ENCODE results near the gene RPL36A.

RPL36A gene

GRCh38 chrX:101395789-101396188 lies 5.0 kb downstream of the RPL36A start:
- H3K27me3 ChIP-seq (ENCODE audit: control insufficient read depth in 1 of 2, insufficient read depth in 2 of 2, low read length in 2 of 2) = no peaks in the 10 kb centered on the region
- no peak overlapping the region for H3K27ac ChIP-seq (ENCODE audit: low read depth, low read length)
- H3K9me3 ChIP-seq (ENCODE audit: low read length) = no peaks in the 10 kb centered on the region
- no peak overlapping the region for H3K4me3 ChIP-seq (ENCODE audit: low read depth in 1 of 2, low read length in 2 of 2)
- H3K9ac ChIP-seq (ENCODE audit: low read length) = no peak overlapping the region
- H3K36me3 ChIP-seq (ENCODE audit: insufficient read depth, low read length) = peaks cover 8% of the 10 kb centered on the region
- no peaks in the 10 kb centered on the region for H3K4me1 ChIP-seq (ENCODE audit: insufficient read depth, low read length)

- H3K36me3 ChIP-seq (ENCODE audit: insufficient read depth, low read length) = no peaks in the 10 kb centered on the region
- no peaks in the 10 kb centered on the region for H3K9me3 ChIP-seq (ENCODE audit: low read length)
- no peaks in the 10 kb centered on the region for H3K4me1 ChIP-seq (ENCODE audit: insufficient read depth, low read length)
- H3K9ac ChIP-seq (ENCODE audit: low read length) = no peak overlapping the region
- H3K27me3 ChIP-seq (ENCODE audit: control insufficient read depth in 1 of 2, insufficient read depth in 2 of 2, low read length in 2 of 2) = no peaks in the 10 kb centered on the region
- H3K27ac ChIP-seq (ENCODE audit: low read depth, low read length) = no peak overlapping the region
- H3K4me3 ChIP-seq (ENCODE audit: low read depth in 1 of 2, low read length in 2 of 2) = no peak overlapping the region
Observed at GRCh38 chrX:101397779-101398178, 7.0 kb downstream of the RPL36A start.

GRCh38 chrX:101398694-101399093 lies 7.9 kb downstream of the RPL36A start:
- no peak overlapping the region for H3K4me3 ChIP-seq (ENCODE audit: low read depth in 1 of 2, low read length in 2 of 2)
- no peak overlapping the region for H3K27ac ChIP-seq (ENCODE audit: low read depth, low read length)
- no peaks in the 10 kb centered on the region for H3K36me3 ChIP-seq (ENCODE audit: insufficient read depth, low read length)
- H3K9me3 ChIP-seq (ENCODE audit: low read length) = no peaks in the 10 kb centered on the region
- H3K27me3 ChIP-seq (ENCODE audit: control insufficient read depth in 1 of 2, insufficient read depth in 2 of 2, low read length in 2 of 2) = no peaks in the 10 kb centered on the region
- no peak overlapping the region for H3K9ac ChIP-seq (ENCODE audit: low read length)
- H3K4me1 ChIP-seq (ENCODE audit: insufficient read depth, low read length) = no peaks in the 10 kb centered on the region

- Histone ChIP-seq H3K9ac (ENCODE audit: low read length) (no peak overlapping the region), H3K27me3 (ENCODE audit: control insufficient read depth in 1 of 2, insufficient read depth in 2 of 2, low read length in 2 of 2) (no peaks in the 10 kb centered on the region)
Observed at GRCh38 chrX:101399825-101400224, 9.0 kb downstream of the RPL36A start.

GRCh38 chrX:101407167-101407747 lies 16.4 kb downstream of the RPL36A start:
- Histone ChIP-seq H3K9ac (ENCODE audit: low read length) (peak overlapping the region; percentile 62), H3K27me3 (ENCODE audit: control insufficient read depth in 1 of 2, insufficient read depth in 2 of 2, low read length in 2 of 2) (no peaks in the 10 kb centered on the region), H3K9me3 (ENCODE audit: low read length) (no peaks in the 10 kb centered on the region), H3K27ac (ENCODE audit: low read depth, low read length) (peak overlapping the region; percentile 71), H3K4me3 (ENCODE audit: low read depth in 1 of 2, low read length in 2 of 2) (peak overlapping the region; percentile 56 to 61), H3K4me1 (ENCODE audit: insufficient read depth, low read length) (peaks cover 4% of the 10 kb centered on the region), H3K36me3 (ENCODE audit: insufficient read depth, low read length) (peaks cover 5% of the 10 kb centered on the region)

More at GRCh38 chrX:101399825-101400224, 9.0 kb downstream of the RPL36A start:
- H3K36me3 ChIP-seq (ENCODE audit: insufficient read depth, low read length) = no peaks in the 10 kb centered on the region
- H3K9me3 ChIP-seq (ENCODE audit: low read length) = no peaks in the 10 kb centered on the region
- H3K4me3 ChIP-seq (ENCODE audit: low read depth in 1 of 2, low read length in 2 of 2) = no peak overlapping the region
- H3K4me1 ChIP-seq (ENCODE audit: insufficient read depth, low read length) = no peaks in the 10 kb centered on the region
- no peak overlapping the region for H3K27ac ChIP-seq (ENCODE audit: low read depth, low read length)

- Histone ChIP-seq H3K4me3 (ENCODE audit: low read depth in 1 of 2, low read length in 2 of 2) (peak within 1 kb of the TSS; percentile 56 to 61), H3K4me1 (ENCODE audit: insufficient read depth, low read length) (peaks cover 4% of the 10 kb centered on the region), H3K36me3 (ENCODE audit: insufficient read depth, low read length) (peaks cover 10% of the 10 kb centered on the region), H3K27ac (ENCODE audit: low read depth, low read length) (peak within 1 kb of the TSS; percentile 71), H3K27me3 (ENCODE audit: control insufficient read depth in 1 of 2, insufficient read depth in 2 of 2, low read length in 2 of 2) (no peaks in the 10 kb centered on the region), H3K9me3 (ENCODE audit: low read length) (no peaks in the 10 kb centered on the region), H3K9ac (ENCODE audit: low read length) (peak within 1 kb of the TSS; percentile 85)
Observed at GRCh38 chrX:101407748-101408531, 17.1 kb downstream of the RPL36A start, which contains the start of the genes GLA and HNRNPH2. TSS of gene GLA (minus strand) at chrX:101407925. CDS start at chrX:101407903, 22 bp downstream. TSS of gene HNRNPH2 (plus strand) at chrX:101408222. CDS start at chrX:101411989, 3,767 bp downstream.

- H3K4me1 ChIP-seq (ENCODE audit: insufficient read depth, low read length) = peaks cover 4% of the 10 kb centered on the region
- H3K9ac ChIP-seq (ENCODE audit: low read length) = peak overlapping the region; percentile 85
- peak overlapping the region; percentile 52 to 61 for H3K4me3 ChIP-seq (ENCODE audit: low read depth in 1 of 2, low read length in 2 of 2)
- H3K36me3 ChIP-seq (ENCODE audit: insufficient read depth, low read length) = peaks cover 11% of the 10 kb centered on the region
- no peaks in the 10 kb centered on the region for H3K27me3 ChIP-seq (ENCODE audit: control insufficient read depth in 1 of 2, insufficient read depth in 2 of 2, low read length in 2 of 2)
- H3K27ac ChIP-seq (ENCODE audit: low read depth, low read length) = peak overlapping the region; percentile 71
- H3K9me3 ChIP-seq (ENCODE audit: low read length) = no peaks in the 10 kb centered on the region
Observed at GRCh38 chrX:101408532-101408841, 17.7 kb downstream of the RPL36A start.

GRCh38 chrX:101409043-101409442 lies 18.2 kb downstream of the RPL36A start:
- H3K36me3 ChIP-seq (ENCODE audit: insufficient read depth, low read length) = peaks cover 11% of the 10 kb centered on the region
- H3K4me1 ChIP-seq (ENCODE audit: insufficient read depth, low read length) = peaks cover 4% of the 10 kb centered on the region
- H3K9me3 ChIP-seq (ENCODE audit: low read length) = no peaks in the 10 kb centered on the region
- H3K27ac ChIP-seq (ENCODE audit: low read depth, low read length) = peak overlapping the region; percentile 48
- peak overlapping the region in 1 of 2 donors; percentile 61 for H3K4me3 ChIP-seq (ENCODE audit: low read depth in 1 of 2, low read length in 2 of 2)
- peak overlapping the region; percentile 67 for H3K9ac ChIP-seq (ENCODE audit: low read length)
- no peaks in the 10 kb centered on the region for H3K27me3 ChIP-seq (ENCODE audit: control insufficient read depth in 1 of 2, insufficient read depth in 2 of 2, low read length in 2 of 2)

- Histone ChIP-seq H3K27me3 (ENCODE audit: control insufficient read depth in 1 of 2, insufficient read depth in 2 of 2, low read length in 2 of 2) (no peaks in the 10 kb centered on the region), H3K4me1 (ENCODE audit: insufficient read depth, low read length) (peaks cover 8% of the 10 kb centered on the region), H3K36me3 (ENCODE audit: insufficient read depth, low read length) (peaks cover 11% of the 10 kb centered on the region), H3K9me3 (ENCODE audit: low read length) (no peaks in the 10 kb centered on the region), H3K9ac (ENCODE audit: low read length) (no peak overlapping the region), H3K4me3 (ENCODE audit: low read depth in 1 of 2, low read length in 2 of 2) (no peak overlapping the region), H3K27ac (ENCODE audit: low read depth, low read length) (no peak overlapping the region)
Observed at GRCh38 chrX:101410461-101410860, 19.6 kb downstream of the RPL36A start.

GRCh38 chrX:101411984-101412383 lies 21.2 kb downstream of the RPL36A start:
- Histone ChIP-seq H3K27me3 (ENCODE audit: control insufficient read depth in 1 of 2, insufficient read depth in 2 of 2, low read length in 2 of 2) (no peaks in the 10 kb centered on the region), H3K9ac (ENCODE audit: low read length) (no peak overlapping the region), H3K4me3 (ENCODE audit: low read depth in 1 of 2, low read length in 2 of 2) (no peak overlapping the region), H3K9me3 (ENCODE audit: low read length) (no peaks in the 10 kb centered on the region), H3K27ac (ENCODE audit: low read depth, low read length) (no peak overlapping the region), H3K36me3 (ENCODE audit: insufficient read depth, low read length) (peaks cover 11% of the 10 kb centered on the region), H3K4me1 (ENCODE audit: insufficient read depth, low read length) (peaks cover 18% of the 10 kb centered on the region)

- H3K27ac ChIP-seq (ENCODE audit: low read depth, low read length) = no peak overlapping the region
- H3K9ac ChIP-seq (ENCODE audit: low read length) = peak overlapping the region; percentile 0
- H3K36me3 ChIP-seq (ENCODE audit: insufficient read depth, low read length) = peaks cover 11% of the 10 kb centered on the region
- no peak overlapping the region for H3K4me3 ChIP-seq (ENCODE audit: low read depth in 1 of 2, low read length in 2 of 2)
- H3K27me3 ChIP-seq (ENCODE audit: control insufficient read depth in 1 of 2, insufficient read depth in 2 of 2, low read length in 2 of 2) = peaks cover 0 to 17% of the 10 kb centered on the region in 2 donors
- no peaks in the 10 kb centered on the region for H3K9me3 ChIP-seq (ENCODE audit: low read length)
- H3K4me1 ChIP-seq (ENCODE audit: insufficient read depth, low read length) = peaks cover 27% of the 10 kb centered on the region
Observed at GRCh38 chrX:101415180-101416145, 24.7 kb downstream of the RPL36A start.
